Smooth muscle cell (in vitro differentiated cells): ENCODE results near the gene DNTT. TPM values are rescaled to one million over a fixed set of nuclear protein-coding genes. Genes with fewer than 3 reads are reported as not detected.

ENCODE experiments used
- DNase-seq: peaks from one replicate; lab custom pipeline; 2025; ENCODE audit not compliant: unreplicated experiment; lab: John Stamatoyannopoulos, UW
- H2AFZ ChIP-seq: fragments of 200-600 bp; sonication (generic); 2 replicates; pipeline ENCODE4 v1.6.0; 2016; ENCODE audit warnings: antibody characterized with exemption, low read depth, mild to moderate bottlenecking
- H3F3A ChIP-seq: fragments of 200-600 bp; sonication (generic); 2 replicates; pipeline ENCODE4 v1.6.0; 2017; ENCODE audit warnings: antibody characterized with exemption, low read depth
- H3K27ac ChIP-seq: fragments of 200-600 bp; sonication (generic); 2 replicates; pipeline ENCODE4 v1.5.1; 2016; ENCODE audit warnings: low read depth, mild to moderate bottlenecking
- H3K27me3 ChIP-seq: fragments of 200-600 bp; sonication (generic); 2 replicates; pipeline ENCODE4 v1.6.1; 2016; ENCODE audit warnings: low read depth, mild to moderate bottlenecking
- H3K36me3 ChIP-seq: fragments of 200-600 bp; sonication (generic); 2 replicates; pipeline ENCODE4 v1.5.1; 2016; ENCODE audit warnings: low read depth
- H3K4me1 ChIP-seq: fragments of 200-600 bp; sonication (generic); 2 replicates; pipeline ENCODE4 v1.5.1; 2016; ENCODE audit warnings: low read depth
- H3K4me2 ChIP-seq: fragments of 200-600 bp; sonication (generic); 2 replicates; pipeline ENCODE4 v1.6.0; 2016; ENCODE audit warnings: mild to moderate bottlenecking
- H3K4me3 ChIP-seq: fragments of 200-600 bp; sonication (generic); 2 replicates; pipeline ENCODE4 v1.5.1; 2016; ENCODE audit warnings: mild to moderate bottlenecking
- H3K79me2 ChIP-seq: fragments of 200-600 bp; sonication (generic); 2 replicates; pipeline ENCODE4 v1.6.0; 2016; ENCODE audit warnings: low read depth, mild to moderate bottlenecking
- H3K9ac ChIP-seq: fragments of 200-600 bp; sonication (generic); 2 replicates; pipeline ENCODE4 v1.6.0; 2016; ENCODE audit warnings: low read depth
- H3K9me3 ChIP-seq: fragments of 200-600 bp; sonication (generic); replicated peaks from 2 replicates; pipeline ENCODE4 v1.5.1; 2016; ENCODE audit warnings: low read depth
- H4K20me1 ChIP-seq: fragments of 200-600 bp; sonication (generic); 2 replicates; pipeline ENCODE4 v1.6.0; 2016; ENCODE audit warnings: low read depth
- WGBS: methylation state at CpG from one replicate; pipeline ENCODE4 v1.1.7; 2016; ENCODE audit warnings: low lambda C conversion rate; 5-methylcytosine and 5-hydroxymethylcytosine counted together
- polyA plus RNA-seq: library from polyadenylated mRNA; unstranded; fragments of >200 nt; fragmentation: Nextera tagmentation; extraction: Ambion mirVana; gene quantifications from 2 replicates; pipeline ENCODE4 v1.2.1, GENCODE V29; 2016
- total RNA-seq: library from RNA; depleted of rRNA; stranded (reverse); fragments of >200 nt; gene quantifications from 2 replicates; pipeline ENCODE4 v1.2.3, GENCODE V29; 2014
- TF ChIP-seq, protein P1 (sequence below): fragments of 200-600 bp; sonication (generic); IDR thresholded peaks from 2 replicates; pipeline ENCODE4 v1.5.1; 2017; ENCODE audit warnings: borderline replicate concordance, mild to moderate bottlenecking, antibody characterized with exemption; ENCODE audit not compliant: insufficient read depth, poor library complexity, severe bottlenecking

The DNTT gene
- total and polyA plus RNA-seq, 2 experiments from 2014 or later, result not detected

DNA sequence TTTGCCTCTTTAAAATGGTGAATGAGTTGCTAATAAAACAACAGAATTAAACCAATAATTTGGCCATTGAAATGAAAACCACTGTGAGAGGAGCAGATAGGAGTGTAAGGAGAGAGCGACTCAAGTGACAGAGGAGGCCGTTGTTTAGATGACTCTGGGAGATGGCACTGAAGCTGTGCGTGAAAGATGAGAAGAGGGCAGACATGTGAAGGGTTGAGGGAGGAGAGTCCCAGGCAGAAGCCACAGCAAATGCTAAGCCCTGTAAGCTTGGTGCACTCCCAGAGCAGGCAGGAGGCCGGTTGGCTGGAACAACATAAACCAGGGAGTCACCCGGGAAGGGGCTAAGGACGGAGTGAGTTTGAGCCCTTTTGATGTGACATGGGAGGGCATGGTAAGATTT lies 55.4 kb downstream of the DNTT start:
- 90% methylated on average over 6 of the region's 6 CpGs for WGBS
- Histone ChIP-seq H3K36me3 (no peaks in the 10 kb centered on the region), H3F3A (no peaks in the 10 kb centered on the region), H3K27me3 (peaks cover 5% of the 10 kb centered on the region), H3K4me3 (no peak overlapping the region), H3K79me2 (no peaks in the 10 kb centered on the region), H3K4me2 (no peak overlapping the region), H3K9ac (no peak overlapping the region), H3K4me1 (no peaks in the 10 kb centered on the region), H4K20me1 (no peaks in the 10 kb centered on the region), H3K9me3 (no peaks in the 10 kb centered on the region), H3K27ac (no peak overlapping the region), H2AFZ (no peak overlapping the region)
- no peak for DNase-seq
- TF ChIP-seq, protein P1, sequence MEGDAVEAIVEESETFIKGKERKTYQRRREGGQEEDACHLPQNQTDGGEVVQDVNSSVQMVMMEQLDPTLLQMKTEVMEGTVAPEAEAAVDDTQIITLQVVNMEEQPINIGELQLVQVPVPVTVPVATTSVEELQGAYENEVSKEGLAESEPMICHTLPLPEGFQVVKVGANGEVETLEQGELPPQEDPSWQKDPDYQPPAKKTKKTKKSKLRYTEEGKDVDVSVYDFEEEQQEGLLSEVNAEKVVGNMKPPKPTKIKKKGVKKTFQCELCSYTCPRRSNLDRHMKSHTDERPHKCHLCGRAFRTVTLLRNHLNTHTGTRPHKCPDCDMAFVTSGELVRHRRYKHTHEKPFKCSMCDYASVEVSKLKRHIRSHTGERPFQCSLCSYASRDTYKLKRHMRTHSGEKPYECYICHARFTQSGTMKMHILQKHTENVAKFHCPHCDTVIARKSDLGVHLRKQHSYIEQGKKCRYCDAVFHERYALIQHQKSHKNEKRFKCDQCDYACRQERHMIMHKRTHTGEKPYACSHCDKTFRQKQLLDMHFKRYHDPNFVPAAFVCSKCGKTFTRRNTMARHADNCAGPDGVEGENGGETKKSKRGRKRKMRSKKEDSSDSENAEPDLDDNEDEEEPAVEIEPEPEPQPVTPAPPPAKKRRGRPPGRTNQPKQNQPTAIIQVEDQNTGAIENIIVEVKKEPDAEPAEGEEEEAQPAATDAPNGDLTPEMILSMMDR, result no peak

DNA sequence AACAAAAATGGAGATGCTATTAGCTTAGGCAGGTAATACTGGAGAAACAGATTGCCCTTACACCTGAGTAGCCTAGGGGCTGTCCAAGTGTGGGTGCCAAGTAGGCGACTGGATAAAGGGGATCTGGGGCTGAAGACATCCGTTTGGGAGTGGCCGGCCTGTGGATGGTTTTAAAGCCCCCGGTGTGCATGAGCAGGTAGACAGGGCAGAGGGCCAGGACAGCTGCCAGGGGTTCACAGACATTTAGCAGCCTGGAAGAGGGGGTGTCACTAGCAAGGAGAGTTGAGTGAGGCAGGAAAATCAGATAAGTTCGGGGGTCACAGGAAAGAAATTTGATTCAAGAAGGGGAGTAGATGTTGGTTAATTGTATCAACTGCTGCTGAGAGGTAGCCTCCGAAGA lies 56.1 kb downstream of the DNTT start:
- Histone ChIP-seq H3F3A (no peaks in the 10 kb centered on the region), H2AFZ (no peak overlapping the region), H4K20me1 (no peaks in the 10 kb centered on the region), H3K79me2 (no peaks in the 10 kb centered on the region), H3K4me1 (peaks cover 2% of the 10 kb centered on the region), H3K9ac (no peak overlapping the region), H3K36me3 (no peaks in the 10 kb centered on the region), H3K9me3 (no peaks in the 10 kb centered on the region), H3K4me3 (no peak overlapping the region), H3K27ac (no peak overlapping the region), H3K4me2 (no peak overlapping the region), H3K27me3 (peaks cover 3% of the 10 kb centered on the region)
- no peak for DNase-seq
- TF ChIP-seq, protein P1, result no peak
- WGBS, result 90% methylated on average over 6 of the region's 6 CpGs

DNA sequence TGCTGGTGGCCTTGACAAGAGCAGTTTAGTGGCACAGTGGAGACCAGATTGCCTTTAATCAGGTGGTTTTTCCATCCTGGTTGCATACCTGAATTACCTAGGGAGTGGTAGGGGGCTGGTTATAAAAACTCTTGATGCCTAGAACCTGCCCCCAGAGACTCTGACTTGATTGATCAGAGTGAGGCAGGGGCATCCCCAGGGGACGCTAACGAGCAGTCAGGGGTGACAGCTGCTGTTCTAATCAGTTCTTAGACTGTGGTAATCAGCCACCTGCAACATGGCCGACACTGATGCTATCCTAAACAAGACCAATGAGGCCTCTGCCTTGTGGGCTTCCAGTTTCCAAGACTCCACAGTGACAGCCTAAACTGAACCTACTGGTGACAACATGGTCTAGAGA lies 56.5 kb downstream of the DNTT start:
- H3K4me1 ChIP-seq, result peaks cover 7% of the 10 kb centered on the region
- H3K79me2 ChIP-seq, result no peaks in the 10 kb centered on the region
- no peak overlapping the region for H3K27ac ChIP-seq
- H3K36me3 ChIP-seq, result no peaks in the 10 kb centered on the region
- DNase-seq, result no peak
- no peaks in the 10 kb centered on the region for H4K20me1 ChIP-seq
- TF ChIP-seq, protein P1, result no peak
- H3F3A ChIP-seq, result no peaks in the 10 kb centered on the region
- no peak overlapping the region for H3K4me3 ChIP-seq
- H2AFZ ChIP-seq, result no peak overlapping the region
- 93% methylated on average over 3 of the region's 3 CpGs for WGBS
- no peak overlapping the region for H3K4me2 ChIP-seq
- no peaks in the 10 kb centered on the region for H3K27me3 ChIP-seq
- H3K9ac ChIP-seq, result no peak overlapping the region
- H3K9me3 ChIP-seq, result no peaks in the 10 kb centered on the region

DNA sequence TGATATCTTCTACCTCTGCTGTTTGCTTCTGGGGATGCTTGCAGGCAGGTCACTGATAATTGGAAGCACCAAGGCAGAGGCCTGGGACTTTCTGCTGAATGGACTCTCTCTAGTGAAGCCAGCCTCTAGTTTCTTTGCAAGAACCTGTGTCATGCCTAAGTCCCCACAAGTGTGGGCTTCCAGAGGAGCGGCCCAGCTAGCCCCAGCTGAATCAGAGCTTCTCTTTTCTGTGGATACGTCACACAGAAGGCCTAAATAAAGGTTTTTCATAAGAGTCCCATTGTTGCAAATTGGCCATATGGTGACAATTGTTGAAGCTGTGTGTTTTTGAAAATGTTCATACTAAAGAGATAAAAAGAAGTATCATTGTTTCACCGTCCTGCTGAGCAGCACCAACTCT lies 61.3 kb downstream of the DNTT start:
- H3K27ac ChIP-seq, result no peak overlapping the region
- no peak overlapping the region for H3K4me3 ChIP-seq
- H3K79me2 ChIP-seq, result no peaks in the 10 kb centered on the region
- no peaks in the 10 kb centered on the region for H3K36me3 ChIP-seq
- H3K9ac ChIP-seq, result no peak overlapping the region
- no peaks in the 10 kb centered on the region for H3F3A ChIP-seq
- WGBS, result 93% methylated on average over 3 of the region's 3 CpGs
- no peaks in the 10 kb centered on the region for H3K9me3 ChIP-seq
- no peak for DNase-seq
- no peaks in the 10 kb centered on the region for H3K27me3 ChIP-seq
- no peak overlapping the region for H3K4me2 ChIP-seq
- no peak overlapping the region for H2AFZ ChIP-seq
- no peaks in the 10 kb centered on the region for H4K20me1 ChIP-seq
- H3K4me1 ChIP-seq, result peaks cover 10% of the 10 kb centered on the region
- TF ChIP-seq, protein P1, result no peak
